WTC11 (cell line): ENCODE data around the gene SMG7.

Experiments
- ATF2 ChIP-seq: sonication (generic); formaldehyde crosslinking; IDR thresholded peaks from 2 replicates; pipeline ENCODE4 v1.8.1; 2022; ENCODE audit warnings: low read depth, missing genetic modification reagents, borderline replicate concordance
- NFE2L1 ChIP-seq: sonication (generic); formaldehyde crosslinking; IDR thresholded peaks from 2 replicates; pipeline ENCODE4 v1.8.1; 2023; ENCODE audit warnings: missing genetic modification reagents
- SMAD4 ChIP-seq: sonication (generic); formaldehyde crosslinking; IDR thresholded peaks from 2 replicates; pipeline ENCODE4 v1.8.0; 2022; ENCODE audit warnings: mild to moderate bottlenecking, missing genetic modification reagents
- ZBTB21 ChIP-seq: sonication (generic); formaldehyde crosslinking; IDR thresholded peaks from 2 replicates; pipeline ENCODE4 v1.8.1; 2023; ENCODE audit warnings: mild to moderate bottlenecking, missing genetic modification reagents, borderline replicate concordance
- ZNF317 ChIP-seq: sonication (generic); formaldehyde crosslinking; IDR thresholded peaks from 2 replicates; pipeline ENCODE4 v1.8.1; 2023; ENCODE audit warnings: low read depth, mild to moderate bottlenecking, moderate library complexity, missing genetic modification reagents, borderline replicate concordance
- ZNF671 ChIP-seq: fragments of 250-450 bp; sonication (Bioruptor Pico); IDR thresholded peaks from 2 replicates; pipeline ENCODE4 v1.8.0; 2021; ENCODE audit warnings: mild to moderate bottlenecking
- TF ChIP-seq, protein P1 (sequence below): fragments of 250-450 bp; sonication (Bioruptor Pico); IDR thresholded peaks from 2 replicates; pipeline ENCODE4 v1.9.0; 2021; ENCODE audit warnings: mild to moderate bottlenecking
- TF ChIP-seq, protein P2 (sequence below): fragments of 200-600 bp; IDR thresholded peaks from 2 replicates; pipeline ENCODE4 v1.8.0; 2022; ENCODE audit warnings: antibody characterized with exemption

DNA sequence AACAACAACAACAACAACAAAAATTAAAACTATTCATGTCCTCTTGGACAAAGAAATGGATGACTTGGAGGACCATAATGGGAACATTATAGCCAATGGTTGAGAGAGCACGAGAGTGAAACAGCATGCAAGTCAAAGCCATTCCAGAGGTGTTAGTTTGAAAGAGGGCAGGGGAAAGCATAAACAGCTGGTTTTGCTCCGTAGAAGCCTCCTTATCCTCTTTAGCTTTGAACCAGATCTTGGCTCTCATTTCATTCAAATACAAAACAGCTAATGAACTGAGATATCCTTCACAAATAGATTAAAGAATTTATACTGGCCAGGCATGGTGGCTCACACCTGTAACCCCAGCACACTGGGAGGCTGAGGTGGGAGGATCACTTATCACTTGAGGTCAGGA, 8.7 kb upstream of the SMG7 start:
- TF ChIP-seq, protein P1, sequence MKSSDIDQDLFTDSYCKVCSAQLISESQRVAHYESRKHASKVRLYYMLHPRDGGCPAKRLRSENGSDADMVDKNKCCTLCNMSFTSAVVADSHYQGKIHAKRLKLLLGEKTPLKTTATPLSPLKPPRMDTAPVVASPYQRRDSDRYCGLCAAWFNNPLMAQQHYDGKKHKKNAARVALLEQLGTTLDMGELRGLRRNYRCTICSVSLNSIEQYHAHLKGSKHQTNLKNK (CRISPR knock-in tag): no peak
- TF ChIP-seq ZNF317 (CRISPR knock-in tag): no peak
- TF ChIP-seq, protein P2, sequence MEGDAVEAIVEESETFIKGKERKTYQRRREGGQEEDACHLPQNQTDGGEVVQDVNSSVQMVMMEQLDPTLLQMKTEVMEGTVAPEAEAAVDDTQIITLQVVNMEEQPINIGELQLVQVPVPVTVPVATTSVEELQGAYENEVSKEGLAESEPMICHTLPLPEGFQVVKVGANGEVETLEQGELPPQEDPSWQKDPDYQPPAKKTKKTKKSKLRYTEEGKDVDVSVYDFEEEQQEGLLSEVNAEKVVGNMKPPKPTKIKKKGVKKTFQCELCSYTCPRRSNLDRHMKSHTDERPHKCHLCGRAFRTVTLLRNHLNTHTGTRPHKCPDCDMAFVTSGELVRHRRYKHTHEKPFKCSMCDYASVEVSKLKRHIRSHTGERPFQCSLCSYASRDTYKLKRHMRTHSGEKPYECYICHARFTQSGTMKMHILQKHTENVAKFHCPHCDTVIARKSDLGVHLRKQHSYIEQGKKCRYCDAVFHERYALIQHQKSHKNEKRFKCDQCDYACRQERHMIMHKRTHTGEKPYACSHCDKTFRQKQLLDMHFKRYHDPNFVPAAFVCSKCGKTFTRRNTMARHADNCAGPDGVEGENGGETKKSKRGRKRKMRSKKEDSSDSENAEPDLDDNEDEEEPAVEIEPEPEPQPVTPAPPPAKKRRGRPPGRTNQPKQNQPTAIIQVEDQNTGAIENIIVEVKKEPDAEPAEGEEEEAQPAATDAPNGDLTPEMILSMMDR: no peak
- TF ChIP-seq NFE2L1 (CRISPR knock-in tag): no peak
- no peak for TF ChIP-seq ZNF671 (CRISPR knock-in tag)
- no peak for TF ChIP-seq ATF2 (CRISPR knock-in tag)
- TF ChIP-seq SMAD4 (CRISPR knock-in tag): no peak
- no peak for TF ChIP-seq ZBTB21 (CRISPR knock-in tag)
